NCI-H1092 treated with DMSO at 0.1 percent for 48 hours (cell line): ENCODE measurements around the gene AKNA.

ENCODE experiments used
- DNase-seq: peaks from one replicate; lab custom pipeline; 2025; lab: John Stamatoyannopoulos, UW

Gene AKNA

GRCh38 chr9:114414346-114414745 is 26.6 kb upstream of the AKNA start:
- DNase-seq = no peak

GRCh38 chr9:114413861-114414301 is 26.1 kb upstream of the AKNA start:
- no peak for DNase-seq

DNA sequence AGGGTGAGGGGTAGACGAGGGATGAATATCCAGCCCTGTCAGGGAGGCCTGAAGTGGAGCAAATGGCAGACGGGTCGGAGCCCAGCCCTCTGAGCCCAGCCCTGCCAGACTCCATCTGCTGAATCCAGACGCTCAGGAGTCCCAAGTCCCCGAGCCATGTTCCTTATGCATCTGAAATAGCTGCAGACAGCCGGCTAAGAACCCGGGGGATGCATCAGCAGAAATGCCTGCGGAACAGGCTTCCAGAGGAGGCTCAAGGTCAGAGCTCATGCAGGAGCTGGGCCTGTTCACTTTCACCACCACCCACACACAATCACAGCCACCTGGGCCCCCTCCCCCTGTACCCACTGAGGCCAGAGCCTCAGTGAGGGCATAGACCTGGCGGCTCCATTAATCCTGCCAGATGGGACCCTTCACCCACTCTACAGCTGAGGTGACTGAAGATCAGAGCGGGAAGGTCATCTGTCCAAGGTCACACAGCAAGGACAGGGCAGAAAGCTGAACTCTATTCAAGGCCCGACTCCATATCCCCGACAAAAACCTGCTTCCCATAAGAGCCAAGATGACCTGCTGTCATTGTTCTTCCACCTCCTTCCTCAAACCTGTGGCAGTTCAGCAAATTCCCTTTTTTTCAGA is 24.4 kb upstream of the AKNA start:
- no peak for DNase-seq

- DNase-seq = no peak
These were observed 23.7 kb upstream of the AKNA start for GRCh38 chr9:114411452-114411851.

DNA sequence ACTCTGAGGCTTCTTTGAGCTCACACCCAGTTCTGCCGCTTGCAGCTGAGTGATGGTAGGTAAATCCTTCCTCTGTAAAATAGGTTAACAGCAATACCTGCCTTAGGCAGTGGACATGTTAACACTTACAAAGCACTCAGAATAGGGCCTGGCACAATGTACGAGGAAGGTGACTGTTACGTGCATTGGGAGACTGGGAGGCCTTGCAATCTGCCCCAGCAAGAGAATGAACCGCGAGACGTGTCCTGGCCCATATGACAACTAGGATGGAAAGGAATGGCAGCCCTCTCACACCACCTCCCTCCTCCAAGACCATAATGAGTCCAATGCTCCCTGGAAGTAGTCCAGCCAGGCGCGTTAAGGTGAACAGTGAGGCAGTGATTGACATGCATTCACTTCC is 23.1 kb upstream of the AKNA start:
- DNase-seq = no peak

GRCh38 chr9:114409842-114410241 is 22.1 kb upstream of the AKNA start:
- DNase-seq = no peak

- no peak for DNase-seq
These were observed 21.5 kb upstream of the AKNA start for GRCh38 chr9:114409103-114409780.

DNA sequence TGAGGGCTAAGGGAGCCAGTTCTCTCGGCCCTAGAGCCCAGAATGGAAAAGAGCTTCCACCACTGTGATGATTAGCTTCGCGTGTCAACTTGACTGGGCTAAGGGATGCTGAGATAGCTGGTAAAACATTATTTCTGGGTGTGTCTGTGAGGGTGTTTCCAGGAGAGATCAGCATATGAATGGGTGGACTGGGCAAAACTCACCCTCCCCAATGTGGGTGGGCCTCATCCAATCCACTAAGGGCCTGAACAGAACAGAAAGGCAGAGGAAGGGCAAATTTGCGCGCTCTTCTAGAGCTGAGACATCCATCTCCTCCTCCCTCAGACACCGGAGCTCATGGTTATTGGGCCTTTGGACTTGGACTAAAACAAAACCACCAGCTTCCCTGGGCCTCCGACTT is 20.9 kb upstream of the AKNA start:
- DNase-seq = no peak

- DNase-seq = no peak
These were observed 20.1 kb upstream of the AKNA start for GRCh38 chr9:114407889-114408288.

DNA sequence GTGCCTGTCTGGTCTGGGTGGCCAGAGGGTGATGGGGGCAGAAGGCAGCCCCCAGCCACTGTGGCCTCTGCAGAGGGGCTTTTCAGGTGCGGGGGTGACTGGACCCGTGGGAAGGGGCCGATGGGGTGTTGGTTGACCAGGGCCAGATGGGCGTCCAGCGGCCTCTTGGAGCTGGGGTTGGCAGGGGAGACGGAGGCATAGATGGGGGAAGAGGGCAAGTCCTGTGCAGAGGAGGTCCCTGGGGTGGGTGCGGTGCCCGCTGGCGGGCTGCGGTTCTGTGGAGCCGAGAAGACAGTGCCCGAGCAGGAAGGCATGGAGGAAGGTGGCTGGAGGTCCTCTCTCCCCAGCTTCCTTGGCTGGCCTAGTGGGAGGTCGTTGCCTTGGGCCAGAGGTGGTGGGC is 18.7 kb upstream of the AKNA start:
- no peak for DNase-seq

DNA sequence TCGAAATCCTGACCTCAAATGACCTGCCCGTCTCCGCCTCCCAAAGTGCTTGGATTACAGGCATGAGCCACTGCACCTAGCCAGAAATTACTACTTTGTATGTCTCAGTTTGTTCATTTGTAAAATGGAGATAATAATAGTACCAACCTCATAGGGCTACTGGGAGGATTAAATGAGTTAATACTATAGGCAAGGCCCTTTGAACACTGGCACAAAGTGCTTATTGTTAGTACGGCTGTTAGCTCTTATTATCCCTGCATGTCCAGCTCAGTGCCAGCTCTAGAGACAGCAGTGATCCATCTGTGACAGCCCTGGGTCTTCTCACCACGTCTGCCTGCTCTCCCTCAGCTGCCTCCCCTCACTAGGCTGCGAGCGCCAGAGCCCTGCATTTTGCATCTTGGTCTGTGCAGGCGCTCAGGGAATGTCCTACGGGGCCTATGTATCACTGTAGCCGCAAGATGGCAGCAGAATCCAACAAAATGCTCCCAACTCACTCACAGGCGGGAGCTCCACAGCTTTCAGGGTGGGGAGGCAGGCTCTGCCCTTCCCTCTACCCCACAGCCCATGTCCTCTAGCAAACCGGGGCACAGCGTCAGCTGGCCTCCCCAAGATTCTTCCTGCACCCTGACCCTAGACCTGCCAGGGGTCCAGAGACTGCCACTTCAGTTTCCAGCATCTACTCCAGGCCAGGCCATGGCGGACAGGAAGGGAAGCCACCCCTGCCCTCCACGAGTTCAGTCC is 17.7 kb upstream of the AKNA start:
- peak; percentile 48 for DNase-seq

DNA sequence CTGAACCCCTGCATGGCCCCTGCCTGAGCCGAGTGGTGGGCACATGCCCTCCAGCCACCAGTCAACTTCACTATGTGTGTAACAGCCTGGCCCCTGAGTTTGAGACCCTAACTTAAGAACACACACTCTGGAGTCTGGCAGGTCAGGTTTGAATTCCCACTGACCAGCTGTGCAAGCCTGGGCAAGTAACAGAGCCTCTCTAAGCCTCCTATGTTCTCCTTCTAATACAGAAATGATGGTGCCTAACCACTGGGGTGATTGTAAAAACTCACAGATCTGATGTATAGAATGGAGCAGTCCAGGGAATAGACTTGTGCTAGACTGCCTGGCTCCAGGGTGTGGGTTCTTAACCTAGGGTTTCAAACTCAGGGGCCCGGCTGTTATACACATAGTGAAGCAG is 16.7 kb upstream of the AKNA start:
- no peak for DNase-seq

DNA sequence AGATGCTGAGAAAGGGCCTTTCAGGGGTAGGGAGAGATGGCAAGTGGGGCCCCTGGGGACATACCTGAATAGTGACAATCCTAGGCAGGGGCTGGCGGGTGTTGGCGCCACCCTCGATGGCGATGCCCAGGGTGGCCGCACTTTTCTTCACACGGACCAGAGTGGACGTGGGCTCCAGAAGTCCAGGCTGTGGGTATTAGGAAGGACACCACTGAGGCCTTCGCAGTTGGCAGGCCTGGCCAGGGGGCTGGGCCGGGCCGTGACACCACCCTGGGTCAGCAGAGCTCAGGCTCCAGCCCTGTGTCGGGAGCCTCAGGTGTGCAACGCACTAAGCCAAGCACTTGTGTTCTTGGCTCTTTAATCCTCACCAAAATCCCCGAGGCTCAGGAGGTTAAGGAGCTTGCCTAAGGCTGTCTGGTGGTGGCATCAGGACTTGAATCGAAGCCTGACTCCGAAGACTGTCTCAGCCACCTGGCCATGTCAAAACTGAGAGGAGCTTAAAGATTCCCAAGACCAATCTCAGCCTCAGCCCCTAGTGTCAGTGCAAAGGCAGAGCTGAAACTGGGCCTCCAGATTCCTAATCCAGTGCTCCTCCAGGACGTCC is 15.5 kb upstream of the AKNA start:
- no peak for DNase-seq

DNA sequence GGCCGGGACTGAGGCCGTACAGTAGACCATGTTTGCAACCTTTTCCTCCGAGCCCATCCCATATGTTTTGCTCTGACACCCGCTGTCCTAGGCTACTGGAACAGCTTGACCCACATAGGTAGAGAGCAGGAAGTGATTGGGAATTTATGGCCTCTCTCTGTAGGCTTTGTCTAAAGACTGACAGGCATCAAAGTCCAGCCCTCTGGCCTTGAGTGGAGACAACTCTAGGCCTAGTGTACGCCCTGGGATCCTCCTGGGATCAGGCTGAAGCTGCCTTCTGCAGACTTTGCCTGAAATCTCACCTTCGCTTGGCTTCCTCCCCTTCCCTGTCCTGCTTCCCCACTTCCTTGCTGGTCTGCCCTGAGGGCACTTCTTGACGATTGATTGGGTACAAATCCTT is 13.6 kb upstream of the AKNA start:
- no peak for DNase-seq

- no peak for DNase-seq
These were observed 13.0 kb upstream of the AKNA start for GRCh38 chr9:114400772-114401171.

GRCh38 chr9:114400219-114400618 is 12.4 kb upstream of the AKNA start:
- DNase-seq = no peak

DNA sequence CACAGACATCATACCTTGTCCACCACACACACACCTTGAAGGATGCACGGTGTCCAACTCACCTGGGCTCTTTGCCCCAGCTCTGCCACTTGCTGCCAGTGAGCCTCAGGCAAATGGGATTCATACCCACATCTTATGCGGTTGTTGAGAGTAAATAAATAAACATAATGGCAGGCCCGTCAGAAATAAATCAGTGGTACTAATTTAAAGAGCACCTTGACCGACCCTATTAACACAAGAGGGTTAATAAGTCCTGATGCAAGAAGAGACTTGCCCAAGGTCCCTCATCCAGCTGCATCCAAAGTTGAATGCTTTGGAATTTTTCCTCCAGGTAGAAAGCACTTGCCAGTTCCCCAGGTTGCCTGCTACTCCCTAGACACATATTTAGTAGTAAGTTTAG is 11.6 kb upstream of the AKNA start:
- no peak for DNase-seq

DNA sequence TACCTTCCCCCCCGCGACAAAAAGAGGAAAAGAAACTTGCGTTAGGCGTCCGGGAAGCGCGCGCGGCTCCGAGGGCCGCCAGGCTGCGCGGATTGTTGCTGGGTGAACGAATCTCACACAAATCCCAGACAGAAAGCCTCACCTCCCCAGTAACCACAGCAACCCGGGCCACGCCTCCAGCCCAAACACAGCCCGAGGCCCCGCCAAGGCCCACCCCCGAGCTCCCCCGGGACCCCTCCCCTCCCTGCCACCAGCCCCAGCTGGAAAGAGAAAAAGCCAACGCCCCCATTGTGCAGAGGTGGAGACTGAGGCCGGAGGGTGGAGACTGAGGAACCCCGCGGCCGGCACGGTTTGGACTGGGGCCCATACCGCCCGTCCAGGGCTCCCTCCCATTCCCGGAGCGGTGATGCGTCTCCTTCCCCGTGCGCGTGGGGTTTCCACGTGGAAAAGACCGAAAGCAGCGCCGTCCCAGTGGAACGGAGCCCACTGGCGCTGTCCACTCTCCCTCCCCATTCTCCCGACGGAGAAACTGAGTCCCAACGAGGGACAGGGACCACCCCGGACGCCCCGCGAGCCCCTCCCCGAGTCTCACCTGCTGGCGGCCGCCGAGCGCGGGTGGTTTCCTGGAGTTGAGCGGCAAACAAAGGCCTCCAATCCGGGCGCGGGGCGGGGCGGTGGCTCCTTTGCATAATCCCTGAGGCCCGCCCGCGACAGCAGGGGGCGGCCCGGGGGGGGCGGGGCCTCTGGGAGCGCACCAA is 10.2 kb upstream of the AKNA start:
- DNase-seq = peak; percentile 92

DNA sequence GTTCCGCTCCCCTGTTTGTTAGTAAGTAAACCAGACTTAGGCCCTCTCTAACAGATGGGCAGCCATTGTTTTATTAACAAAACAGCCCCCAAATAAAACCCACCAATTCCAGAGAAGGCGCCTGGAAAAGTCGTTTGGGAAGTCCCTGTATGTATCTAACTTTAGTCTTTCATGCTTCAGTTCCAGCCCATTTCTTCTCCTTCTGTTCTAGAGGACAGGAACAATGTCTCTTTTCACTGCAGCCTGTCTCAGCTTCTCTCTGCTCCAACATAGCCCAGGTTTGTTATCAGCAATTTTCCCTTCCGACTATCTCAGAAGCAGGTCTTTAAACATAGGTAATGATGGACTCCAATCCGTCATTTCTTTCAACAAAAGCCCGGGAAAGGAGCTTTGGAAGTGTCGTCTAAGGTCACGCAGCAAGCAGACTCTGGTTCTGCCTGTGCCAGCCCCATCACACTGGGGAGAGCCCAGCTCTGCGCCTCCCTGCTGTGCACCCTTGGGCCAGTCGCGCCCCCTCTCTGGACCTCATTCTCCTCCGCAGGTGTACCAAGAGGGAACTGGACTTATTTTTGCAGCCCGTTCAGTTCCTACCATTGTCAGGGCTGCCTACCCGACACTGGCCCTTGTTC is 9.6 kb upstream of the AKNA start:
- peak; percentile 22 for DNase-seq

DNA sequence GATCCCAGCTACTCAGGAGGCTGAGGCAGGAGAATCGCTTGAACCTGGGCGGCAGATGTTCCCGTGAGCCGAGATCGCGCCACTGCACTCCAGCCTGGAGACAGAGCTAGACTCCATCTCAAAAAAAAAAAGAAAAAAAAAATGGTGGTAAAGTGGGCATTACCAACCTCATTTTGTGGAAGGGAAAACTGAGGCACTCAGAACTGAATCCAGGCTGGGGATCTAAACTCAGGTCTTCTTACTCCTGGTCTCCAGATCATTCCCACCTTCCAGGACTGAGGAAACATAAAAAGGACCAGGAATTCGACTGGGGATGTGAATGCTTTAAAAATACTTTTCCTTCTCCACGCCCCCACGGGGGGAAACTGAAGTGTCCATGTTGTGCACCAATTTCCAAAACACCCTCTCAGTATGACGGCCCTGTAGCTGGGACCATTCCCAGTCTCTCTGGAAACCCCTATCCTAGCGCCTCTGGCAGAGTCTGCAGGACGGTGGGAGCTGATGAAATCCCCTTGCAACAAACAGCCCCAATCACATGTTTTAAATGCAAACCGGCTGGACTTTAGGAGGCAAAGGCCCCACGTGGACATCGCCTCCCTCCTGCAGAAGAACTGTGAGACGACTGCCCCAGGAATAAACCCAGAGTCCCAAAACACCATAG is 8.9 kb upstream of the AKNA start:
- no peak for DNase-seq

DNA sequence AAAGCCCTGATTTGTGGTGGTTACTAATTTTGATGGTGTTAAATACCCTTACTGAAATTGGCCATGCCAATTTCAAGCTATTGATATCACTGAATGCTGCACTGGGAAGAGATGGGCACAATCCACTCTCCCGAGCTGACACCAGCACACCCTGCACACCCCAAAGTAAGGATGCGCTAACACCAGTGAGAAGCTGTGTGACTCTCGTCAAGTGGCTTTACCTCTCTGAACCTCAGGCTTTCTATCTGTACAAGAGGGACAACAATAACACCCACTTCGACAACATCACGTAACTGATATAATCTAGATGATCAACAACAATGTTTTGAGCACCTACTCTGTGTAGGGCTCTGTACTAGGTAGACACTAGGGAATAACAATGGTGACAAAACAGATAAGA is 8.0 kb upstream of the AKNA start:
- DNase-seq = no peak
